GM12801 (cell line): ENCODE data around the gene PSEN1.

ENCODE experiments used
- CTCF ChIP-seq: IDR thresholded peaks from one replicate; pipeline ENCODE4 v1.5.1; 2011; ENCODE audit warnings: control low read depth; ENCODE audit not compliant: insufficient read length; ENCODE audit errors: extremely low read depth

Gene PSEN1

GRCh38 chr14:73258845-73259611 lies 122.7 kb downstream of the PSEN1 start:
- TF ChIP-seq CTCF, result no peak

- no peak for TF ChIP-seq CTCF
These were observed 123.5 kb downstream of the PSEN1 start for GRCh38 chr14:73259837-73260236.

GRCh38 chr14:73260574-73260973 lies 124.3 kb downstream of the PSEN1 start:
- no peak for TF ChIP-seq CTCF

GRCh38 chr14:73261075-73261474 lies 124.8 kb downstream of the PSEN1 start:
- TF ChIP-seq CTCF, result no peak

- TF ChIP-seq CTCF, result no peak
These were observed 125.5 kb downstream of the PSEN1 start for GRCh38 chr14:73261520-73262426.

GRCh38 chr14:73262427-73263183 lies 126.3 kb downstream of the PSEN1 start:
- TF ChIP-seq CTCF, result no peak

GRCh38 chr14:73263606-73264005 lies 127.3 kb downstream of the PSEN1 start:
- no peak for TF ChIP-seq CTCF
